ENCODE measurements around the gene CADM1. TPM values are rescaled to one million over a fixed set of nuclear protein-coding genes. Genes with fewer than 3 reads are reported as not detected.

The CADM1 gene
- total RNA-seq, 2 donors from 2014 or later: 49.6 to 137 TPM

- no peaks in the 10 kb centered on the region for H3K36me3 ChIP-seq
- 68% methylated on average over 5 of the region's 5 CpGs for WGBS
- no peaks in the 10 kb centered on the region for H3K27me3 ChIP-seq (replicated peaks; ENCODE audit: insufficient read depth)
- intact Hi-C loops (cut with DNase I): no loop called here
- no peak overlapping the region for H3K27ac ChIP-seq
- H3K9me3 ChIP-seq: no peaks in the 10 kb centered on the region
- DNase-seq (ENCODE audit: low spot score): no peak
- H3K4me1 ChIP-seq (replicated peaks): no peaks in the 10 kb centered on the region
- no peak overlapping the region for H3K4me3 ChIP-seq
- TF ChIP-seq CTCF (IDR thresholded peaks at IDR 0.05) (no peak), POLR2A (IDR thresholded peaks at IDR 0.05) (no peak), POLR2AphosphoS5 (IDR thresholded peaks at IDR 0.05) (no peak)
Measured at GRCh38 chr11:115185931-115186330, 318.3 kb downstream of the CADM1 start.

GRCh38 chr11:115185507-115185906, 318.7 kb downstream of the CADM1 start:
- Histone ChIP-seq H3K36me3 (no peaks in the 10 kb centered on the region), H3K4me1 (replicated peaks) (no peaks in the 10 kb centered on the region), H3K27me3 (replicated peaks; ENCODE audit: insufficient read depth) (no peaks in the 10 kb centered on the region), H3K9me3 (no peaks in the 10 kb centered on the region), H3K27ac (no peak overlapping the region), H3K4me3 (no peak overlapping the region)
- TF ChIP-seq POLR2A (IDR thresholded peaks at IDR 0.05) (no peak), CTCF (IDR thresholded peaks at IDR 0.05) (no peak), POLR2AphosphoS5 (IDR thresholded peaks at IDR 0.05) (no peak)
- DNase-seq (ENCODE audit: low spot score): no peak
- intact Hi-C loops (cut with DNase I): no loop called here
- 88% methylated on average over 4 of the region's 4 CpGs for WGBS

GRCh38 chr11:115184901-115185300, 319.3 kb downstream of the CADM1 start:
- no peaks in the 10 kb centered on the region for H3K9me3 ChIP-seq
- H3K36me3 ChIP-seq: no peaks in the 10 kb centered on the region
- TF ChIP-seq POLR2A (IDR thresholded peaks at IDR 0.05) (no peak), POLR2AphosphoS5 (IDR thresholded peaks at IDR 0.05) (no peak), CTCF (IDR thresholded peaks at IDR 0.05) (no peak)
- no peak overlapping the region for H3K4me3 ChIP-seq
- no peaks in the 10 kb centered on the region for H3K27me3 ChIP-seq (replicated peaks; ENCODE audit: insufficient read depth)
- H3K4me1 ChIP-seq (replicated peaks): no peaks in the 10 kb centered on the region
- WGBS: 95% methylated on average over 5 of the region's 5 CpGs
- no peak overlapping the region for H3K27ac ChIP-seq
- intact Hi-C loops (cut with DNase I): no loop called here
- no peak for DNase-seq (ENCODE audit: low spot score)

GRCh38 chr11:115183830-115184229, 320.4 kb downstream of the CADM1 start:
- TF ChIP-seq CTCF (IDR thresholded peaks at IDR 0.05) (no peak), POLR2A (IDR thresholded peaks at IDR 0.05) (no peak), POLR2AphosphoS5 (IDR thresholded peaks at IDR 0.05) (no peak)
- H3K27me3 ChIP-seq (replicated peaks; ENCODE audit: insufficient read depth): no peaks in the 10 kb centered on the region
- H3K27ac ChIP-seq: no peak overlapping the region
- no peak overlapping the region for H3K4me3 ChIP-seq
- no peaks in the 10 kb centered on the region for H3K9me3 ChIP-seq
- H3K4me1 ChIP-seq (replicated peaks): no peaks in the 10 kb centered on the region
- 86% methylated on average over 6 of the region's 6 CpGs for WGBS
- no peaks in the 10 kb centered on the region for H3K36me3 ChIP-seq
- intact Hi-C loops (cut with DNase I): no loop called here
- no peak for DNase-seq (ENCODE audit: low spot score)

- intact Hi-C loops (cut with DNase I): no loop called here
- Histone ChIP-seq H3K27me3 (replicated peaks; ENCODE audit: insufficient read depth) (no peaks in the 10 kb centered on the region), H3K36me3 (no peaks in the 10 kb centered on the region), H3K9me3 (no peaks in the 10 kb centered on the region), H3K4me3 (no peak overlapping the region), H3K27ac (no peak overlapping the region), H3K4me1 (replicated peaks) (no peaks in the 10 kb centered on the region)
- DNase-seq (ENCODE audit: low spot score): no peak
- no peak for TF ChIP-seq POLR2AphosphoS5 (IDR thresholded peaks at IDR 0.05)
- TF ChIP-seq CTCF (IDR thresholded peaks at IDR 0.05): no peak
- TF ChIP-seq POLR2A (IDR thresholded peaks at IDR 0.05): no peak
- 88% methylated on average over 4 of the region's 4 CpGs for WGBS
Measured at GRCh38 chr11:115183136-115183535, 321.1 kb downstream of the CADM1 start.

Data from prostate gland (tissue), 2 donors.